Measurements from ENCODE around the gene TCF12. TPM values are rescaled to one million over a fixed set of nuclear protein-coding genes. Genes with fewer than 3 reads are reported as not detected.

Gene TCF12
- total RNA-seq, 1 donor from 2014 or later, result 84.6 TPM

DNA sequence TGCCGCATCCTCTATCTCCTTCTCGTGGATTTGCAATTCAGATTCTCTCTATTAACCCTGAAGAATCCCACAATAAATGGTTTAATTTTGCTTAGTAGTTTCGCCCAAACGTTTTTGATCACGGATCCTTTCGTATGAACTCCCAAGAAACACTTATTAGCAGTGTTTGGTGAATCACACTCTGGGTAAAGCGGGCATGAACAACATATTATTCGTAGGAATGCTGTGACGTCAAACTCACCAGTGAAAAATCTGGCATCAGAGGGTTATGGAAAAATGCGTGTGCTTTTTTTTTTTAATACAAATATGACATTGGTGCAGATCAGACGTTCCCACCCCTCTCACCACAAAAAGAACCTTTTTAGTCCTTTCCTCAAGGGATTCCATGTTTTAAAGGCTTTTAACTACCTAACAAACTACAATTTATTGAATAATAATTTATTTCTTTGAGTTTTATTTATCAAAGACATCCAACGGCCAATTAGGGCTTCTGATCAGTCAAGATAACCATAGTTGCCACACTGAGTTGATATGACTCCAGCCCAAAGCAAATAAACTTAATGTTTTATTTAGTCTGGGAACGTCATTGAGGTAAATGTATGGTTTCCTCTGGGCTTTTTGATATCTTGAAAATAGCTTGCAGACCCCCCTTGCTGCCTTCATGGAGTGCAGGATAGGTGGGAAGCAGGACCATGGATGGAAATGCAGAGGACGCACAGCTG lies 412.3 kb downstream of the TCF12 start:
- Histone ChIP-seq H3K4me3 (ENCODE audit: low read depth, low read length) (no peak overlapping the region), H3K27me3 (ENCODE audit: control insufficient read depth, insufficient read depth, low read length) (no peaks in the 10 kb centered on the region), H3K36me3 (ENCODE audit: control insufficient read depth, insufficient read depth, low read length) (no peaks in the 10 kb centered on the region)
- DNase-seq (ENCODE audit: low read depth), result no peak
- TF ChIP-seq, protein P1, sequence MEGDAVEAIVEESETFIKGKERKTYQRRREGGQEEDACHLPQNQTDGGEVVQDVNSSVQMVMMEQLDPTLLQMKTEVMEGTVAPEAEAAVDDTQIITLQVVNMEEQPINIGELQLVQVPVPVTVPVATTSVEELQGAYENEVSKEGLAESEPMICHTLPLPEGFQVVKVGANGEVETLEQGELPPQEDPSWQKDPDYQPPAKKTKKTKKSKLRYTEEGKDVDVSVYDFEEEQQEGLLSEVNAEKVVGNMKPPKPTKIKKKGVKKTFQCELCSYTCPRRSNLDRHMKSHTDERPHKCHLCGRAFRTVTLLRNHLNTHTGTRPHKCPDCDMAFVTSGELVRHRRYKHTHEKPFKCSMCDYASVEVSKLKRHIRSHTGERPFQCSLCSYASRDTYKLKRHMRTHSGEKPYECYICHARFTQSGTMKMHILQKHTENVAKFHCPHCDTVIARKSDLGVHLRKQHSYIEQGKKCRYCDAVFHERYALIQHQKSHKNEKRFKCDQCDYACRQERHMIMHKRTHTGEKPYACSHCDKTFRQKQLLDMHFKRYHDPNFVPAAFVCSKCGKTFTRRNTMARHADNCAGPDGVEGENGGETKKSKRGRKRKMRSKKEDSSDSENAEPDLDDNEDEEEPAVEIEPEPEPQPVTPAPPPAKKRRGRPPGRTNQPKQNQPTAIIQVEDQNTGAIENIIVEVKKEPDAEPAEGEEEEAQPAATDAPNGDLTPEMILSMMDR (IDR thresholded peaks at IDR 0.05; ENCODE audit: insufficient read depth, low read length, poor library complexity, severe bottlenecking), result no peak

DNA sequence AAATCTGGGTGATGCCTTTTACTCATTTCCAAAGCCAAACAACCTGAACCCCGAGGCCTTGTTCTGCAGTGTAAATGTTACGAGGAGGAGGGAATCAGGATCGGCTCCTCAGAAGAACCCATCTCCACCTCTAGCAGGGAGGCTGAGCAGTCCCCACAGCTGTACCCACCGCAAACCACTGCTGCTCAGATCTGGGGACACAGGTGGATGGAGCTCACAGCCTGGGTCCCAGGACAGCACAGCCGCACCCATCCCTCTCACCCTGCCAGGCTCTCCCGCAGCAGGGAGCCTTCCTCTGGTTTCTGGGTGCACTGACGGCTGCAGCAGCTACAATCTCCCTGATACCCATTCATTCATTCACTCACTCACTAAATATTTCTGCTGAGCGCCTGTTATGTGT lies 413.9 kb downstream of the TCF12 start:
- no peak overlapping the region for H3K4me3 ChIP-seq (ENCODE audit: low read depth, low read length)
- TF ChIP-seq, protein P1 (IDR thresholded peaks at IDR 0.05; ENCODE audit: insufficient read depth, low read length, poor library complexity, severe bottlenecking), result no peak

DNA sequence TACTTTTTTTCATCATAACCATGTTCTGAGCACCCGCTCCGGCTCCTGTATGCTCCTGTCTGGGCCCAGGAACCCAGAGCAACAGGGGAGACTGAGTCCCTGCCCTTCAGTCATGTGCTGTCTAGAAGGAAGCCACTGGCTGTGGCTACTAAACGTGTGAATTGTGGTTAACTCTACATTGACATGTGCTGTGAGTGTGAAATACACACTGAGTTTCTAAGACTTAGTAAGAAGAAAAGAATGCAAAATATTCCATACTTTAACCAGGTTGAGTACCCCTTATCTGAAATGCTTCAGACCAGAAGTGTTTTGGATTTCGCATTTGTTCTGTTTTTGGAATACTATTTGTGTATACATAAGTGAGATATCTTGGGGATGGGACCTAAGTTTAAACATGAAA lies 415.0 kb downstream of the TCF12 start:
- no peaks in the 10 kb centered on the region for H3K27me3 ChIP-seq (ENCODE audit: control insufficient read depth, insufficient read depth, low read length)
- peak; percentile 28 for DNase-seq (ENCODE audit: low read depth)
- no peak overlapping the region for H3K4me3 ChIP-seq (ENCODE audit: low read depth, low read length)
- H3K36me3 ChIP-seq (ENCODE audit: control insufficient read depth, insufficient read depth, low read length), result no peaks in the 10 kb centered on the region
- TF ChIP-seq, protein P1 (IDR thresholded peaks at IDR 0.05; ENCODE audit: insufficient read depth, low read length, poor library complexity, severe bottlenecking), result no peak

More for the DNA sequence above, 413.9 kb downstream of the TCF12 start:
- no peaks in the 10 kb centered on the region for H3K27me3 ChIP-seq (ENCODE audit: control insufficient read depth, insufficient read depth, low read length)
- no peaks in the 10 kb centered on the region for H3K36me3 ChIP-seq (ENCODE audit: control insufficient read depth, insufficient read depth, low read length)
- no peak for DNase-seq (ENCODE audit: low read depth)

DNA sequence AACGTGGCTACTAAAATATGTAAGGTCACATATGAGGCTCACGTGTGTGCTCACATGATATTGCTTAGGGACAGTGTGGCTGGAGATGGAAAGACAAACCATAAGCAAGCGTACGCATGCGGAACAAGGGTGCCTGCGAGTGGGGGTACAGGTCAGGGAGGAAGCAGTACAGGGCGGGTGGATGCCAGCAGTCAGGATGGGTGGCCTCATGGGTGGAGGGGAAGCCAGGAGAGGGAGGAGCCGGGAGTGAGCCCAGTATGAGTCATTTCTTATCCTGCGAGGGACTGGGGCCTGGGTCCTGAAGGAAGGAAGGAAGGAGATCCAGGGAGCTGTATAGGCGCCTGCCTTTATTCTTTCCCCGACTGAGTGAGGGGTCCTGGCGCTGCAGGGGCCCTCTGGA lies 415.8 kb downstream of the TCF12 start:
- Histone ChIP-seq H3K36me3 (ENCODE audit: control insufficient read depth, insufficient read depth, low read length) (no peaks in the 10 kb centered on the region), H3K27me3 (ENCODE audit: control insufficient read depth, insufficient read depth, low read length) (no peaks in the 10 kb centered on the region), H3K4me3 (ENCODE audit: low read depth, low read length) (no peak overlapping the region)
- TF ChIP-seq, protein P1 (IDR thresholded peaks at IDR 0.05; ENCODE audit: insufficient read depth, low read length, poor library complexity, severe bottlenecking), result no peak
- no peak for DNase-seq (ENCODE audit: low read depth)

DNA sequence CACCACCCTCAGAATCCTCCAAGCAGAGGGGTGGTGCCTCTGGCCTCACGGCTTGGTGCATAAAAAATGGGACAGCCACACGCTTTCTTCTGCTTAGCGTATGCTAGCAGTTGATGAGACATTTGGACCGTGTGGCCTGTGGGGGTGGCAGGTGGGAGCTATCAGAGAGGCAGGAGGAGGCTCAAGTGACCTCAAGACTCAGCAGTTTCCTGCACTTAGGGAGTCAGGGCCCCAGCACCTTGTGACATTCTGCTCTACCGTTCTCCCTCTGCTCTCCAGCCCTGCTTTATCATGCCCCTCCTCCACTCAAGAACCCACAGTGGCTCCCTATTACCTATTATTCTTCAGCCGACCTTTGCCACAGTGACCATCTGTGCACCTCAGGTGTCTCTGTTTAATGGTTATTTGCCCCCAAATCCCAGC lies 416.9 kb downstream of the TCF12 start:
- H3K4me3 ChIP-seq (ENCODE audit: low read depth, low read length), result no peak overlapping the region
- H3K36me3 ChIP-seq (ENCODE audit: control insufficient read depth, insufficient read depth, low read length), result no peaks in the 10 kb centered on the region
- H3K27me3 ChIP-seq (ENCODE audit: control insufficient read depth, insufficient read depth, low read length), result no peaks in the 10 kb centered on the region
- TF ChIP-seq, protein P1 (IDR thresholded peaks at IDR 0.05; ENCODE audit: insufficient read depth, low read length, poor library complexity, severe bottlenecking), result no peak
- DNase-seq (ENCODE audit: low read depth), result no peak

DNA sequence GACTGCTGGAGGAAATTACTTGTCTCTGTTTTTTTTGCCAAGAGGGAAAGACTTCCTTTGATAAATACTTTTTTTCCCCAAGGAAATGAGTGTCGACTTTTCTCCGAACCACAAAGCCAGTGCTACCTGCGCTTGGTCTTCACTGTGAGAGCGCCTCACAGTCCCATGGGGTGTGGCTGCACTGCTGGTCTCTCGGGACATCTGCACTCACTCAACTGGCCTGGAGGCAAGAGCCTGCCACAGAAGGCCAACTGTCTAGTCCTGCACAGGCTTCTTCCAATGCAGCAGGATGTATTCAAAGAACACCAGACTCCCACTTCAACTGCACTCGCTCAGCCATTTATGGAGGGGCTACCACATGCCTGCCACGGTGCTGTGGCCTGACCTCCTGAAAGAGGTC lies 417.3 kb downstream of the TCF12 start:
- TF ChIP-seq, protein P1 (IDR thresholded peaks at IDR 0.05; ENCODE audit: insufficient read depth, low read length, poor library complexity, severe bottlenecking), result no peak

More for the DNA sequence above, 417.3 kb downstream of the TCF12 start:
- DNase-seq (ENCODE audit: low read depth), result no peak
- H3K27me3 ChIP-seq (ENCODE audit: control insufficient read depth, insufficient read depth, low read length), result no peaks in the 10 kb centered on the region
- no peak overlapping the region for H3K4me3 ChIP-seq (ENCODE audit: low read depth, low read length)
- H3K36me3 ChIP-seq (ENCODE audit: control insufficient read depth, insufficient read depth, low read length), result no peaks in the 10 kb centered on the region

Measured in kidney epithelial cell (primary cell).